ENCODE measurements around the gene CHAMP1.

CHAMP1 gene

GRCh38 chr13:114313061-114313860 is 1.0 kb upstream of the CHAMP1 start (continued):
- TF ChIP-seq, protein P1, sequence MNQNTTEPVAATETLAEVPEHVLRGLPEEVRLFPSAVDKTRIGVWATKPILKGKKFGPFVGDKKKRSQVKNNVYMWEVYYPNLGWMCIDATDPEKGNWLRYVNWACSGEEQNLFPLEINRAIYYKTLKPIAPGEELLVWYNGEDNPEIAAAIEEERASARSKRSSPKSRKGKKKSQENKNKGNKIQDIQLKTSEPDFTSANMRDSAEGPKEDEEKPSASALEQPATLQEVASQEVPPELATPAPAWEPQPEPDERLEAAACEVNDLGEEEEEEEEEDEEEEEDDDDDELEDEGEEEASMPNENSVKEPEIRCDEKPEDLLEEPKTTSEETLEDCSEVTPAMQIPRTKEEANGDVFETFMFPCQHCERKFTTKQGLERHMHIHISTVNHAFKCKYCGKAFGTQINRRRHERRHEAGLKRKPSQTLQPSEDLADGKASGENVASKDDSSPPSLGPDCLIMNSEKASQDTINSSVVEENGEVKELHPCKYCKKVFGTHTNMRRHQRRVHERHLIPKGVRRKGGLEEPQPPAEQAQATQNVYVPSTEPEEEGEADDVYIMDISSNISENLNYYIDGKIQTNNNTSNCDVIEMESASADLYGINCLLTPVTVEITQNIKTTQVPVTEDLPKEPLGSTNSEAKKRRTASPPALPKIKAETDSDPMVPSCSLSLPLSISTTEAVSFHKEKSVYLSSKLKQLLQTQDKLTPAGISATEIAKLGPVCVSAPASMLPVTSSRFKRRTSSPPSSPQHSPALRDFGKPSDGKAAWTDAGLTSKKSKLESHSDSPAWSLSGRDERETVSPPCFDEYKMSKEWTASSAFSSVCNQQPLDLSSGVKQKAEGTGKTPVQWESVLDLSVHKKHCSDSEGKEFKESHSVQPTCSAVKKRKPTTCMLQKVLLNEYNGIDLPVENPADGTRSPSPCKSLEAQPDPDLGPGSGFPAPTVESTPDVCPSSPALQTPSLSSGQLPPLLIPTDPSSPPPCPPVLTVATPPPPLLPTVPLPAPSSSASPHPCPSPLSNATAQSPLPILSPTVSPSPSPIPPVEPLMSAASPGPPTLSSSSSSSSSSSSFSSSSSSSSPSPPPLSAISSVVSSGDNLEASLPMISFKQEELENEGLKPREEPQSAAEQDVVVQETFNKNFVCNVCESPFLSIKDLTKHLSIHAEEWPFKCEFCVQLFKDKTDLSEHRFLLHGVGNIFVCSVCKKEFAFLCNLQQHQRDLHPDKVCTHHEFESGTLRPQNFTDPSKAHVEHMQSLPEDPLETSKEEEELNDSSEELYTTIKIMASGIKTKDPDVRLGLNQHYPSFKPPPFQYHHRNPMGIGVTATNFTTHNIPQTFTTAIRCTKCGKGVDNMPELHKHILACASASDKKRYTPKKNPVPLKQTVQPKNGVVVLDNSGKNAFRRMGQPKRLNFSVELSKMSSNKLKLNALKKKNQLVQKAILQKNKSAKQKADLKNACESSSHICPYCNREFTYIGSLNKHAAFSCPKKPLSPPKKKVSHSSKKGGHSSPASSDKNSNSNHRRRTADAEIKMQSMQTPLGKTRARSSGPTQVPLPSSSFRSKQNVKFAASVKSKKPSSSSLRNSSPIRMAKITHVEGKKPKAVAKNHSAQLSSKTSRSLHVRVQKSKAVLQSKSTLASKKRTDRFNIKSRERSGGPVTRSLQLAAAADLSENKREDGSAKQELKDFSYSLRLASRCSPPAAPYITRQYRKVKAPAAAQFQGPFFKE (tag by site-specific recombination; IDR thresholded peaks at IDR 0.05; ENCODE audit: borderline replicate concordance), result no peak
- TF ChIP-seq ZFP37 (tag by site-specific recombination; IDR thresholded peaks at IDR 0.05), result no peak

DNA sequence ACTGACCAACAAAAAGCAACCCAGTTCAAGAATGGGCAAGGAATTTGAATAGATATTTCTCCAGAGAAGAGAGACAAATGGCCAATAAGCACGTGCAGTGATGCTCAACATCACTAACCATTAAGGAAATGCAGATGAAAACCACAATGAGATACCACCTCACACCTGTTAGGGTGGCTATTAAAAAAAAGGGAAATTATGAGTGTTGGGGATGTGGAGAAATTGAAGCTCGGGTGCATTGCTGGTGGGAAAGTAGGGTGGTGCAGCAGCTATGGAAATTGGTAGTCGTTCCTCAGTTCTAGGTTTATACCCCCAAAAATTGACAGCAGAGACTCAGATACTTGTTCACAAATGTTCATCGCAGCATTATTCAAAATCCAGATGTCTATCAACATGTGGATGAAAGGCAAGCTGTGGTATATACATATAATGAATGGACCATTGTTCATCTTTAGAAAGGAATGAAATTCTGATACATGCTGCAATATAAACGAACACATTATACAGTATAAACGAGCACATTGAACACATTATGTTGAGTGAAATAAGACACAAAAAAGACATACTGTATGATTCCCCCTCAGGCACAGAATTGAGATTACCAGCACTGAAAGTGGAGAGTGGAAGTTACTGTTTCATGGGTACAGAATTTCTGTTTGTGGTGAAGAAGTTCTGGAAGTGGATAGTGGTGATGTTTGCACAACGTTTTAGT is 927 bp downstream of the CHAMP1 start:
- POLR2A ChIA-PET, result interaction anchor here (0.8 kb wide), 1 partner anchor 35 kb away, joined by 3 read pairs; no protein-coding TSS in a partner anchor
- Histone ChIP-seq H3K4me3 (ENCODE audit: low read depth, low read length) (peak overlapping the region; percentile 76), H3K4me1 (ENCODE audit: control insufficient read depth, insufficient read depth, low read length) (no peaks in the 10 kb centered on the region), H3K27ac (ENCODE audit: extremely low read depth, low read depth, low read length) (peak overlapping the region; percentile 88), H3K36me3 (ENCODE audit: control insufficient read depth in 2 of 2, insufficient read depth in 1 of 2, low read length in 2 of 2) (peaks cover 0 to 11% of the 10 kb centered on the region in 2 experiments; a peak in 2 of 3 replicates), H3K9me3 (ENCODE audit: control insufficient read depth, insufficient read depth, low read depth, low read length) (no peaks in the 10 kb centered on the region)
- CTCF ChIA-PET, result no interaction called here
- TF ChIP-seq PRDM1 (tag by site-specific recombination; IDR thresholded peaks at IDR 0.05) (peak; percentile 51; the same call in 1 of the 2 replicates), SCRT2 (tag by site-specific recombination; IDR thresholded peaks at IDR 0.05) (peak; percentile 68; the same call in 1 of the 2 replicates), ZNF155 (tag by site-specific recombination; IDR thresholded peaks at IDR 0.05) (no peak)

DNA sequence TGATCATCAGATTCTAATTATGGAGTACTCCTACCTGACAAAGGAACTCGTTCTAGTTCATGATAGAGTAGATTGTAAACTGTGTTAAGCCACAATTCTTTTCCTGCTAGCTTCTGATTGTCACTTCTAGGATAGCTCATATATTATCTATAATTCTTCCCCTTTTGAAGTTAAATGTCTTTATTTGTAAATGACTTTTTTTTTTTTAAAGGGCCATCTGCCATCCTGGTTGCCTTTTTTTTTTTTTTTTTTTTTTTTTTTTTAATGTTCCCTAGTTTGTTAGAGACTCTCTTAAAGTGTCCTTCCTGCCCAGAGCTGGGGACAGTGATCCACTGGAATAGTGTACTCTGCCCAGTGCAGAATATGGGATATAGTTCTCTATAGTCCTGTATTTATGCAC is 4.3 kb downstream of the CHAMP1 start:
- H3K4me1 ChIP-seq (ENCODE audit: control insufficient read depth, insufficient read depth, low read length), result no peaks in the 10 kb centered on the region
- H3K36me3 ChIP-seq (ENCODE audit: control insufficient read depth in 2 of 2, insufficient read depth in 1 of 2, low read length in 2 of 2), result peaks cover 22 to 41% of the 10 kb centered on the region in 2 experiments
- peak; percentile 87 for TF ChIP-seq ZNF362 (tag by site-specific recombination; IDR thresholded peaks at IDR 0.05)
- no peak for TF ChIP-seq PATZ1 (tag by site-specific recombination; IDR thresholded peaks at IDR 0.05)
- peak; percentile 3; the same call in 1 of the 2 replicates for TF ChIP-seq SP7 (tag by site-specific recombination; IDR thresholded peaks at IDR 0.05)
- TF ChIP-seq ZNF426 (tag by site-specific recombination; IDR thresholded peaks at IDR 0.05), result no peak
- no peak for TF ChIP-seq ZNF404 (tag by site-specific recombination; IDR thresholded peaks at IDR 0.05)
- TF ChIP-seq TRIM28 (IDR thresholded peaks at IDR 0.05; ENCODE audit: borderline replicate concordance, low read length), result no peak
- ChIA-PET POLR2A (interaction anchor here (0.6 to 1.1 kb wide), 2 partner anchors 8 to 37 kb away, joined by 4 read pairs; partner anchors contain the start of gene UPF3A), CTCF (interaction anchor here (0.7 kb wide), 1 partner anchor 9 kb away, joined by 6 read pairs; no protein-coding TSS in a partner anchor)
- H3K27ac ChIP-seq (ENCODE audit: extremely low read depth, low read depth, low read length), result no peak overlapping the region
- no peaks in the 10 kb centered on the region for H3K9me3 ChIP-seq (ENCODE audit: control insufficient read depth, insufficient read depth, low read depth, low read length)
- H3K4me3 ChIP-seq (ENCODE audit: low read depth, low read length), result no peak overlapping the region
